KMS-11 (cell line): ENCODE measurements around the gene PGAP3.
A peak's percentile ranks its signal among the peaks of the same experiment; 100 is the strongest.

Experiments
- H2AFZ ChIP-seq: fragments of 200-600 bp; sonication (generic); 2 replicates; pipeline ENCODE4 v1.6.1; 2016; ENCODE audit warnings: antibody characterized with exemption, mixed run types, low read depth
- H3K27ac ChIP-seq: fragments of 200-600 bp; sonication (generic); 2 replicates; pipeline ENCODE4 v1.6.1; 2016; ENCODE audit warnings: mild to moderate bottlenecking, mixed run types
- H3K27me3 ChIP-seq: fragments of 200-600 bp; sonication (generic); 2 replicates; pipeline ENCODE4 v1.6.1; 2017; ENCODE audit warnings: mild to moderate bottlenecking, low read depth, mixed run types, moderate library complexity; ENCODE audit not compliant: insufficient read depth
- H3K36me3 ChIP-seq: fragments of 200-600 bp; sonication (generic); 2 replicates; pipeline ENCODE4 v1.6.1; 2017; ENCODE audit warnings: mild to moderate bottlenecking, mixed run types; ENCODE audit not compliant: insufficient read depth
- H3K4me1 ChIP-seq: fragments of 200-600 bp; sonication (generic); 2 replicates; pipeline ENCODE4 v1.6.1; 2016; ENCODE audit warnings: mild to moderate bottlenecking, low read depth, mixed run types; ENCODE audit not compliant: poor library complexity, severe bottlenecking
- H3K4me2 ChIP-seq: fragments of 200-600 bp; sonication (generic); 2 replicates; pipeline ENCODE4 v1.7.0; 2016; ENCODE audit warnings: mild to moderate bottlenecking, mixed run types
- H3K4me3 ChIP-seq: fragments of 200-600 bp; sonication (generic); IDR thresholded peaks from 2 replicates; pipeline ENCODE4 v1.6.1; 2017; ENCODE audit warnings: low read depth, low read length, mixed read lengths; ENCODE audit not compliant: insufficient read depth
- H3K79me2 ChIP-seq: fragments of 200-600 bp; sonication (generic); 2 replicates; pipeline ENCODE4 v1.6.1; 2016; ENCODE audit warnings: low read depth, mixed run types; ENCODE audit not compliant: insufficient read depth
- H3K9ac ChIP-seq: fragments of 200-600 bp; sonication (generic); 2 replicates; pipeline ENCODE4 v1.6.1; 2016; ENCODE audit warnings: mild to moderate bottlenecking, mixed run types
- H4K20me1 ChIP-seq: fragments of 200-600 bp; sonication (generic); 2 replicates; pipeline ENCODE4 v1.6.1; 2016; ENCODE audit warnings: mild to moderate bottlenecking, mixed run types; ENCODE audit not compliant: insufficient read depth
- TF ChIP-seq, protein P1 (sequence below): fragments of 200-600 bp; sonication (generic); conservative IDR thresholded peaks from 2 replicates; pipeline ENCODE4 v1.6.1; 2017; ENCODE audit warnings: low read depth, mild to moderate bottlenecking, antibody characterized with exemption, low read length, moderate library complexity, mixed read lengths

The PGAP3 gene

DNA sequence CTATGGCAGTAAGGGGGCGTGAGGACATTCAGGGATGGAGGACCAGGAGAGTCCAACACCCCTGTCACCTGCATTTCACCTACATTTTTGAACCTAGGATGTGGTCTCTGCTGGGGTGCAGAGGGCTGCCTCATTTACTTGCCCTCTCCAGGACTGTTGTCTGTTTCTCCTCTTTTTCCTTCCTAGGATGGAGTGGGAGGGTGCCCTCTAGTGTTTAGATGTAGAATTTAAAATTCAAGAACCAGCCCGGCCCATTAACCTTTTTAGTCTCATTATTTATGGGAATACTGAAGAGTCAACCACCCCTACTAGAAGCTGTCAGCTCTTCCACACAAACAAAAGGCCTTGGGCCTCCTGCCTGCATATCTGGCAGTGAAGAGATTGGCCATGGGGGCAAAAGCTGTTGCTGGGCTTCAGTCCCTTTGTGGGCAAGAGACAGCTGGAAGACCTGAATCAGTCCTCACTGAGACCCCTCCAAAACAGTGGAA is 53.4 kb downstream of the PGAP3 start:
- H2AFZ ChIP-seq = 0 out of 2 replicates have a peak overlapping the region, but pooled peaks have one; percentile 5
- TF ChIP-seq, protein P1, sequence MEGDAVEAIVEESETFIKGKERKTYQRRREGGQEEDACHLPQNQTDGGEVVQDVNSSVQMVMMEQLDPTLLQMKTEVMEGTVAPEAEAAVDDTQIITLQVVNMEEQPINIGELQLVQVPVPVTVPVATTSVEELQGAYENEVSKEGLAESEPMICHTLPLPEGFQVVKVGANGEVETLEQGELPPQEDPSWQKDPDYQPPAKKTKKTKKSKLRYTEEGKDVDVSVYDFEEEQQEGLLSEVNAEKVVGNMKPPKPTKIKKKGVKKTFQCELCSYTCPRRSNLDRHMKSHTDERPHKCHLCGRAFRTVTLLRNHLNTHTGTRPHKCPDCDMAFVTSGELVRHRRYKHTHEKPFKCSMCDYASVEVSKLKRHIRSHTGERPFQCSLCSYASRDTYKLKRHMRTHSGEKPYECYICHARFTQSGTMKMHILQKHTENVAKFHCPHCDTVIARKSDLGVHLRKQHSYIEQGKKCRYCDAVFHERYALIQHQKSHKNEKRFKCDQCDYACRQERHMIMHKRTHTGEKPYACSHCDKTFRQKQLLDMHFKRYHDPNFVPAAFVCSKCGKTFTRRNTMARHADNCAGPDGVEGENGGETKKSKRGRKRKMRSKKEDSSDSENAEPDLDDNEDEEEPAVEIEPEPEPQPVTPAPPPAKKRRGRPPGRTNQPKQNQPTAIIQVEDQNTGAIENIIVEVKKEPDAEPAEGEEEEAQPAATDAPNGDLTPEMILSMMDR = peak; percentile 99
- H3K4me2 ChIP-seq = no peak overlapping the region; the same call in 1 of the 2 replicates
- H4K20me1 ChIP-seq = no peaks in the 10 kb centered on the region
- peaks cover 38% of the 10 kb centered on the region for H3K4me1 ChIP-seq
- peaks cover 4% of the 10 kb centered on the region; the same call in 1 of the 2 replicates for H3K27me3 ChIP-seq
- no peak overlapping the region for H3K9ac ChIP-seq
- no peak overlapping the region for H3K27ac ChIP-seq
- no peaks in the 10 kb centered on the region for H3K36me3 ChIP-seq
- H3K4me3 ChIP-seq = no peak overlapping the region
- H3K79me2 ChIP-seq = peaks cover 19% of the 10 kb centered on the region; the same call in 1 of the 2 replicates

DNA sequence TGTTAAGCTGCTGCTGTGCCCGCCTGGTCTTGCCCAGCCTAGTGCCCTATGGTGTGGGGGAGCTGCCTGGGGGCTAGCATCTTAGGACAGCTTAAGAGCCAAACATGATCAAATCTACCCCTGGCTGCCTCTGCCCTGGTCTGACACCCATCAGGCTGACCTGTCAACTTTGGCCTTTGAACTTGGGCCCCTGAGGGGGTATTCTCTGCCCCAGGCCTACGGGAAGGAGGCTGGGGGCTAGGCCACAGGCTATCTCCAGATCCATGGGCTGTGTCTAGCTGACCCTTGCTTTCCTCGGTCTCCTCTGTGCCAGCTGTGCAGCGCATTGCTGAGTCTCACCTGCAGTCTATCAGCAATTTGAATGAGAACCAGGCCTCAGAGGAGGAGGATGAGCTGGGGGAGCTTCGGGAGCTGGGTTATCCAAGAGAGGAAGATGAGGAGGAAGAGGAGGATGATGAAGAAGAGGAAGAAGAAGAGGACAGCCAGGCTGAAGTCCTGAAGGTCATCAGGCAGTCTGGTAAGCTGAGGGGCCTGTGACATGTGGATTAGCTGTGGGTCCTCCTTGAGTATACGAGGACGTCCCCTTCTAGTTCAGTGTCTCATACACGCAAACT is 54.2 kb downstream of the PGAP3 start:
- H4K20me1 ChIP-seq = no peaks in the 10 kb centered on the region
- no peak overlapping the region for H3K9ac ChIP-seq
- H3K79me2 ChIP-seq = peaks cover 12% of the 10 kb centered on the region; the same call in 1 of the 2 replicates
- no peak overlapping the region for H3K27ac ChIP-seq
- no peak overlapping the region for H2AFZ ChIP-seq
- TF ChIP-seq, protein P1 = no peak
- no peak overlapping the region for H3K4me3 ChIP-seq
- no peaks in the 10 kb centered on the region for H3K36me3 ChIP-seq
- H3K4me1 ChIP-seq = peaks cover 31% of the 10 kb centered on the region
- H3K4me2 ChIP-seq = no peak overlapping the region
- H3K27me3 ChIP-seq = peaks cover 8% of the 10 kb centered on the region; the same call in 1 of the 2 replicates

DNA sequence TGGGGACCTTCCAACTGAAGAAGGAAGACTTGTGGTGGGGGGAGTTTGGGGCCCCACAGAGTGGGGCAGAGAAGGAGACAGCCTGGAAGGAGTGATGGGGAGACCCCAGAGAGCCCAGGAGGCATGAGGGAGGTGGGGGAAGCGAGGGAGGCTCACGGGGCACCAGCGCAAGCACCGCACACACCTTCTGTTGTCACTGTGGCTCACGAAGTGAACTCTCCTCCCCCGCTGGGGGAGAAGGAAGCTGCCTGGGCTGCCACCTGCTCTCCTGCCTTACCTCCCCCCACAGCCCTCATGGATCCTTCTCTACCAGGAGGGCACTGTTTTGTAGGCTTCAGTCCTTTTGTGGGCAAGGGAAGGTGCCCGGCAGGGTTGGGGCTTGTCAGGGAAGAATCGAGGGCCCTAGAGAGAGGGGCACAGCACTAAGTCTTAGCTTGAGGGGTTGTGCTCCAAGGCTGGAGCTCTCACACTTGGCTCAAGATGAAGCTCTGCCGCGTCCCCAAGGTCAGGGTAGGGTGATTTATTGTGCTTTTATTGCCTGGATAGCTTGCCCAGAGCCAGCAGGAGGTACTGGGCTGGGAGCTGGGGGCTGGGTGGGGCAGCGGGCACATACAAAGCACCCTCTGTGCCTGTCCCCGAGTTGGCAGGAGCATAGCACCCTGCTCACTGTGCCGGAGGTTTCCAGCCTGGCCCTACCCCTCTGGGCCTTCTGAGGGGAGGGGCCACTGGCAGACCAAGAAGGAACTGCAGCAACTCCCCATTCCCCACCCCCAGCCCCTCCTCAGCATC is 55.5 kb downstream of the PGAP3 start:
- H3K27me3 ChIP-seq = peaks cover 8% of the 10 kb centered on the region; the same call in 1 of the 2 replicates
- H2AFZ ChIP-seq = no peak overlapping the region
- no peaks in the 10 kb centered on the region for H4K20me1 ChIP-seq
- H3K36me3 ChIP-seq = no peaks in the 10 kb centered on the region
- H3K4me1 ChIP-seq = peaks cover 20% of the 10 kb centered on the region
- H3K4me3 ChIP-seq = no peak overlapping the region
- TF ChIP-seq, protein P1 = no peak
- no peak overlapping the region for H3K27ac ChIP-seq
- no peak overlapping the region for H3K4me2 ChIP-seq
- H3K9ac ChIP-seq = no peak overlapping the region
- no peaks in the 10 kb centered on the region; the same call in 1 of the 2 replicates for H3K79me2 ChIP-seq

DNA sequence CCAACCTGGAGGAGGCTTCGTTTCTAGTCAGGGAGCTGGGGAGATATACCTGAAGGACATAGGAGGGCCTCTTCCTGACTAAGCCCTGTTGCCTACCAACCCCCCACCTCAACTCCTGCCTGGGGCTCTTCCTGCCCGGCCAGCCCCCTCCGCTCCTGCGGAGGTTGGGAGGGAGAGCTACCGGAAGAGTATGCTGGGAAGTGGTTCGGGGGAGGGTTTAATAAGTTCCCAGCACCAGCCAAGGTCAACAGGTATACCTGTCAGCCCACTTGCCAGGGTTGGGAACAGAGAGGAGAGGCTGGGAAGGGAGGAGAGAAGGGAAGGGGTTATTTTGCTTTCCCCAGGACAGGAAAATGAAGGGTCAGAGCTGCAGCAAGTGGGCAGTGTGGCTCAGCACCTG is 56.5 kb downstream of the PGAP3 start:
- TF ChIP-seq, protein P1 = no peak
- no peak overlapping the region for H3K9ac ChIP-seq
- no peaks in the 10 kb centered on the region for H4K20me1 ChIP-seq
- no peaks in the 10 kb centered on the region for H3K79me2 ChIP-seq
- peaks cover 8% of the 10 kb centered on the region; the same call in 1 of the 2 replicates for H3K27me3 ChIP-seq
- H3K27ac ChIP-seq = no peak overlapping the region
- no peaks in the 10 kb centered on the region for H3K36me3 ChIP-seq
- no peak overlapping the region for H3K4me2 ChIP-seq
- H2AFZ ChIP-seq = no peak overlapping the region
- no peak overlapping the region for H3K4me3 ChIP-seq
- peaks cover 18% of the 10 kb centered on the region for H3K4me1 ChIP-seq
